Measurements from ENCODE around the gene COL9A3.

- TF ChIP-seq CTCF (IDR thresholded peaks at IDR 0.05; ENCODE audit: insufficient read depth, low read length) (no peak), POLR2AphosphoS5 (IDR thresholded peaks at IDR 0.05; ENCODE audit: low read depth) (no peak), REST (IDR thresholded peaks at IDR 0.05; ENCODE audit: insufficient replicate concordance, low read depth) (no peak)
These were observed 24.5 kb upstream of the COL9A3 start for GRCh38 chr20:62792182-62792939.

Measured in HL-60 (cell line).